Tibial nerve (tissue), 4 donors: ENCODE results near the gene OR52A5.

Source experiments
- EP300 ChIP-seq, 2 donors: sonication (generic); formaldehyde crosslinking; IDR thresholded peaks; one replicate each; pipeline ENCODE4 v1.6.1; 2017; ENCODE audit warnings: antibody characterized with exemption in 2 of 2, mild to moderate bottlenecking in 1 of 2
- TF ChIP-seq, protein P1 (sequence below), 5 experiments: fragments of 200-600 bp in 3 of 5; fragments of 450-650 bp in 2 of 5; sonication (generic) in 3 of 5; IDR thresholded peaks; one replicate each; pipeline ENCODE4 v1.5.1; 2016 to 2019; ENCODE audit warnings: antibody characterized with exemption in 5 of 5, mild to moderate bottlenecking in 3 of 5, moderate library complexity in 2 of 5

DNA sequence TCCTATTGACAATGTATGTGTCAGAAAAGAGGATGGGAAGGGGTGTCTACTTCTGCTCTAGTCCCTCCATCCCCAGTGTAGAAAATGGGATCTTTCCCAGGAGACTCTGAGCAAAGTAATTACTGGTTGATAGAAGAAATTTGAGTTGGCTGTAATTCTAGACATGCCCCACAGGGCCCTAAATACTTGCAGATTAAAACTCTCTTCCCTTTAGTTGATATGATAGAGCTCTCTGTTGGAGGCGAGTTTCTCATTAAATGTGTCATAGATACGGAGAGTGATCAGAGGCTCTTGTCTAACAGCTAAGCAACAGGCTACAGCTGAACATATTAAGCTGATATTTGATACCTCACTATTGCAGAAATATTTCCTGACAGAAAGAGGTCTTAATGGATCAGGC lies 35.9 kb downstream of the OR52A5 start:
- TF ChIP-seq, protein P1, sequence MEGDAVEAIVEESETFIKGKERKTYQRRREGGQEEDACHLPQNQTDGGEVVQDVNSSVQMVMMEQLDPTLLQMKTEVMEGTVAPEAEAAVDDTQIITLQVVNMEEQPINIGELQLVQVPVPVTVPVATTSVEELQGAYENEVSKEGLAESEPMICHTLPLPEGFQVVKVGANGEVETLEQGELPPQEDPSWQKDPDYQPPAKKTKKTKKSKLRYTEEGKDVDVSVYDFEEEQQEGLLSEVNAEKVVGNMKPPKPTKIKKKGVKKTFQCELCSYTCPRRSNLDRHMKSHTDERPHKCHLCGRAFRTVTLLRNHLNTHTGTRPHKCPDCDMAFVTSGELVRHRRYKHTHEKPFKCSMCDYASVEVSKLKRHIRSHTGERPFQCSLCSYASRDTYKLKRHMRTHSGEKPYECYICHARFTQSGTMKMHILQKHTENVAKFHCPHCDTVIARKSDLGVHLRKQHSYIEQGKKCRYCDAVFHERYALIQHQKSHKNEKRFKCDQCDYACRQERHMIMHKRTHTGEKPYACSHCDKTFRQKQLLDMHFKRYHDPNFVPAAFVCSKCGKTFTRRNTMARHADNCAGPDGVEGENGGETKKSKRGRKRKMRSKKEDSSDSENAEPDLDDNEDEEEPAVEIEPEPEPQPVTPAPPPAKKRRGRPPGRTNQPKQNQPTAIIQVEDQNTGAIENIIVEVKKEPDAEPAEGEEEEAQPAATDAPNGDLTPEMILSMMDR (IDR thresholded peaks at IDR 0.05), result no peak
- no peak for TF ChIP-seq EP300 (IDR thresholded peaks at IDR 0.05)
